CD14-positive monocyte (primary cell): ENCODE results near the gene IL12RB1. TPM values are rescaled to one million over a fixed set of nuclear protein-coding genes. Genes with fewer than 3 reads are reported as not detected.

ENCODE experiments used
- DNase-seq, 3 donors: peaks; one replicate each; pipeline ENCODE4 v3.0.0-alpha.2; 2011 to 2022
- H2AFZ ChIP-seq: 2 replicates; pipeline ENCODE4 v1.6.0; 2012; ENCODE audit warnings: mild to moderate bottlenecking, low read depth, low read length, inconsistent platforms; ENCODE audit not compliant: insufficient read depth, poor library complexity, severe bottlenecking
- H3K27ac ChIP-seq, 2 donors: 1 replicate in 1 of 2; 2 replicates in 1 of 2; pipeline ENCODE4 v1.5.1; 2012 to 2013; ENCODE audit warnings: low read length in 2 of 2, control low read depth in 1 of 2, inconsistent platforms in 1 of 2, low read depth in 1 of 2, mild to moderate bottlenecking in 1 of 2
- H3K27me3 ChIP-seq, 2 donors: one replicate each; pipeline versions ENCODE4 v1.6.0 to v1.6.1; 2011 to 2013; ENCODE audit warnings: low read length in 2 of 2; ENCODE audit not compliant: control insufficient read depth in 2 of 2, insufficient read depth in 2 of 2
- H3K36me3 ChIP-seq, 2 donors: replicated peaks in 1 of 2; 1 replicate in 1 of 2; 2 replicates in 1 of 2; pipeline versions ENCODE4 v1.5.1 to v1.6.1; 2012 to 2013; ENCODE audit warnings: low read length in 2 of 2, control low read depth in 1 of 2, inconsistent platforms in 1 of 2, mild to moderate bottlenecking in 1 of 2; ENCODE audit not compliant: insufficient read depth in 2 of 2, control insufficient read depth in 1 of 2
- H3K4me1 ChIP-seq, 2 donors: 1 replicate in 1 of 2; 2 replicates in 1 of 2; pipeline versions ENCODE4 v1.5.1 to v1.6.1; 2012 to 2013; ENCODE audit warnings: low read length in 2 of 2, control low read depth in 1 of 2, inconsistent platforms in 1 of 2, mild to moderate bottlenecking in 1 of 2, moderate library complexity in 1 of 2; ENCODE audit not compliant: insufficient read depth in 2 of 2, control insufficient read depth in 1 of 2
- H3K4me2 ChIP-seq: replicated peaks from 2 replicates; pipeline ENCODE3; 2012; ENCODE audit warnings: low read length, moderate library complexity, mild to moderate bottlenecking; ENCODE audit not compliant: poor library complexity, severe bottlenecking; ENCODE audit errors: extremely low read depth
- H3K4me3 ChIP-seq, 3 experiments: fragments of 200-600 bp in 1 of 3; sonication (generic) in 1 of 3; replicated peaks in 1 of 3; 1 replicate in 2 of 3; 2 replicates in 1 of 3; pipeline ENCODE4 v1.5.1; 2011 to 2013; ENCODE audit warnings: low read length in 3 of 3, mild to moderate bottlenecking in 3 of 3, control low read depth in 2 of 3, low read depth in 2 of 3, inconsistent platforms in 1 of 3, moderate library complexity in 1 of 3
- H3K79me2 ChIP-seq: 2 replicates; pipeline ENCODE4 v1.6.0; 2012; ENCODE audit warnings: mild to moderate bottlenecking, control low read depth, inconsistent platforms, low read length, moderate library complexity; ENCODE audit not compliant: insufficient read depth
- H3K9ac ChIP-seq: 2 replicates; pipeline ENCODE4 v1.6.0; 2017; ENCODE audit warnings: low read length, mild to moderate bottlenecking; ENCODE audit not compliant: insufficient read depth, poor library complexity, severe bottlenecking
- H3K9me3 ChIP-seq, 2 donors: replicated peaks in 1 of 2; 1 replicate in 1 of 2; 2 replicates in 1 of 2; pipeline versions ENCODE4 v1.5.1 to v1.6.1; 2012 to 2013; ENCODE audit warnings: low read length in 2 of 2, control low read depth in 1 of 2; ENCODE audit not compliant: control insufficient read depth in 1 of 2, insufficient read depth in 1 of 2
- H4K20me1 ChIP-seq: 2 replicates; pipeline ENCODE4 v1.6.0; 2012; ENCODE audit warnings: mild to moderate bottlenecking, low read length, control low read depth, moderate library complexity; ENCODE audit not compliant: insufficient read depth
- H3K27ac Mint-ChIP-seq, 7 donors: one replicate each; pipeline ENCODE4 v1.8.0; 2020; ENCODE audit warnings: mild to moderate bottlenecking in 7 of 7, mixed read lengths in 7 of 7, moderate library complexity in 6 of 7, inconsistent platforms in 2 of 7
- H3K27me3 Mint-ChIP-seq, 3 donors: one replicate each; pipeline ENCODE4 v1.8.0; 2021 to 2022; ENCODE audit warnings: low read depth in 3 of 3, mild to moderate bottlenecking in 3 of 3, mixed read lengths in 3 of 3, moderate library complexity in 3 of 3, inconsistent platforms in 1 of 3
- H3K36me3 Mint-ChIP-seq, 2 donors: one replicate each; pipeline ENCODE4 v1.8.0; 2020; ENCODE audit warnings: mixed read lengths in 2 of 2, inconsistent platforms in 1 of 2, mild to moderate bottlenecking in 1 of 2
- H3K4me1 Mint-ChIP-seq: one replicate; pipeline ENCODE4 v1.8.0; 2020; ENCODE audit warnings: mild to moderate bottlenecking, mixed read lengths
- H3K4me3 Mint-ChIP-seq, 2 donors: one replicate each; pipeline ENCODE4 v1.8.0; 2020; ENCODE audit warnings: mild to moderate bottlenecking in 2 of 2, mixed read lengths in 2 of 2, moderate library complexity in 1 of 2
- H3K9me3 Mint-ChIP-seq, 7 donors: one replicate each; pipeline ENCODE4 v1.8.0; 2020 to 2022; ENCODE audit warnings: mixed read lengths in 7 of 7, mild to moderate bottlenecking in 6 of 7, moderate library complexity in 6 of 7, inconsistent platforms in 2 of 7
- WGBS: methylation state at CpG from one replicate; pipeline ENCODE4 v1.1.5; 2013; ENCODE audit warnings: missing lambda C conversion rate; ENCODE audit not compliant: insufficient coverage; 5-methylcytosine and 5-hydroxymethylcytosine counted together
- intact Hi-C, 2 donors: fragments of 100-400 bp; cut with micrococcal nuclease; formaldehyde crosslinking; loops; one replicate each; pipeline versions ENCODE4 v1.15.0 to v1.15.1; 2023
- polyA plus RNA-seq, 3 donors: library from polyadenylated mRNA; depleted of rRNA in 1 of 3; unstranded in 2 of 3; stranded (reverse) in 1 of 3; fragments of 300-500 nt in 2 of 3; fragments of >200 nt in 1 of 3; fragmentation: Illumina TruSeq in 2 of 3; gene quantifications; 1 replicate in 2 of 3; 2 replicates in 1 of 3; pipeline ENCODE4 v1.2.3, GENCODE V29; 2012 to 2021
- TF ChIP-seq, protein P1 (sequence below): fragments of 200-600 bp; IDR thresholded peaks from one replicate; pipeline ENCODE4 v1.8.0; 2022; ENCODE audit warnings: antibody characterized with exemption, mild to moderate bottlenecking

Gene IL12RB1
- polyA plus RNA-seq, 3 donors = 7.8 to 17.5 (median 7.9) TPM

DNA sequence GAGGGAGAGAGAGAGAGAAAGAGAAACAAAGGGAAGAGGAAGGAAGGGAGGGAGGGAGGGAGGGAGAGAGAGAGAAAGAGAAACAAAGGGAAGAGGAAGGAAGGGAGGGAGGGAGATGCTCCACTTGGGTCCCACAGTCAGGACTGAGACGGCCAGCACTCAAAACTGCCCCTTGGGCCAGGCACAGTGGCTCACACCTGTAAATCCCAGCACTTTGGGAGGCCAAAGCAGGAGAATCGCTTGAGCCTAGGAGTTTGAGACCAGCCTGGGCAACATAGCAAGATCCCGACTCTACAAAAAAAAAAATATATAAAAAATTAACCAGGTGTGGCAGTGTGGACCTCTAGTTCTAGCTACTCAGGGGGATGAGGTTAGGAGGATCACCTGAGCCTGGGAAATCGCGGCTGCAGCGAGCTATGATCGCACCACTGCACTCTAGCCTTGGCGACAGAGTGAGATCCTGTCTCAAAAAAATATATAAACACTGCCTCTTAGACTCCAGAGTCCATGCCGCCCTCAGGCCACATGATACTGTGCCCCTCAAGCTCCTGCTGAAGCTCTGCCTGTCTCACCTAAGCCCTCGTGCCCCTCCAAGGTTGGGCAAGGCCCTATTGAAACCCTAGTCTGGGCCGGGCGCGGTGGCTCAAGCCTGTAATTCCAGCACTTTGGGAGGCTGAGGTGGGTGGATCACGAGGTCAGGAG, 70.4 kb downstream of the IL12RB1 start:
- Mint-ChIP-seq H3K27ac (peak overlapping the region in 3 of 7 donors; percentile 14 to 92 (median 40)), H3K4me3 (no peak overlapping the region), H3K4me1 (peaks cover 64% of the 10 kb centered on the region), H3K36me3 (peaks cover 41 to 44% of the 10 kb centered on the region in 2 donors), H3K27me3 (peaks cover 0 to 6% (median 1%) of the 10 kb centered on the region in 3 donors), H3K9me3 (peaks cover 0 to 2% (median 0%) of the 10 kb centered on the region in 7 donors)
- no peak overlapping the region for H3K4me3 ChIP-seq
- peaks cover 52 to 58% of the 10 kb centered on the region in 2 donors for H3K4me1 ChIP-seq
- TF ChIP-seq, protein P1, sequence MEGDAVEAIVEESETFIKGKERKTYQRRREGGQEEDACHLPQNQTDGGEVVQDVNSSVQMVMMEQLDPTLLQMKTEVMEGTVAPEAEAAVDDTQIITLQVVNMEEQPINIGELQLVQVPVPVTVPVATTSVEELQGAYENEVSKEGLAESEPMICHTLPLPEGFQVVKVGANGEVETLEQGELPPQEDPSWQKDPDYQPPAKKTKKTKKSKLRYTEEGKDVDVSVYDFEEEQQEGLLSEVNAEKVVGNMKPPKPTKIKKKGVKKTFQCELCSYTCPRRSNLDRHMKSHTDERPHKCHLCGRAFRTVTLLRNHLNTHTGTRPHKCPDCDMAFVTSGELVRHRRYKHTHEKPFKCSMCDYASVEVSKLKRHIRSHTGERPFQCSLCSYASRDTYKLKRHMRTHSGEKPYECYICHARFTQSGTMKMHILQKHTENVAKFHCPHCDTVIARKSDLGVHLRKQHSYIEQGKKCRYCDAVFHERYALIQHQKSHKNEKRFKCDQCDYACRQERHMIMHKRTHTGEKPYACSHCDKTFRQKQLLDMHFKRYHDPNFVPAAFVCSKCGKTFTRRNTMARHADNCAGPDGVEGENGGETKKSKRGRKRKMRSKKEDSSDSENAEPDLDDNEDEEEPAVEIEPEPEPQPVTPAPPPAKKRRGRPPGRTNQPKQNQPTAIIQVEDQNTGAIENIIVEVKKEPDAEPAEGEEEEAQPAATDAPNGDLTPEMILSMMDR = no peak
- intact Hi-C loops = no loop called here
- H3K4me2 ChIP-seq = no peak overlapping the region
- no peaks in the 10 kb centered on the region for H3K9me3 ChIP-seq
- no peak overlapping the region for H2AFZ ChIP-seq
- no peak for DNase-seq
- peaks cover 19% of the 10 kb centered on the region for H4K20me1 ChIP-seq
- WGBS = 73% methylated on average over 5 of the region's 14 CpGs
- H3K36me3 ChIP-seq = peaks cover 35 to 44% of the 10 kb centered on the region in 2 donors
- no peaks in the 10 kb centered on the region for H3K27me3 ChIP-seq
- no peaks in the 10 kb centered on the region for H3K79me2 ChIP-seq
- H3K27ac ChIP-seq = no peak overlapping the region
- H3K9ac ChIP-seq = no peak overlapping the region

DNA sequence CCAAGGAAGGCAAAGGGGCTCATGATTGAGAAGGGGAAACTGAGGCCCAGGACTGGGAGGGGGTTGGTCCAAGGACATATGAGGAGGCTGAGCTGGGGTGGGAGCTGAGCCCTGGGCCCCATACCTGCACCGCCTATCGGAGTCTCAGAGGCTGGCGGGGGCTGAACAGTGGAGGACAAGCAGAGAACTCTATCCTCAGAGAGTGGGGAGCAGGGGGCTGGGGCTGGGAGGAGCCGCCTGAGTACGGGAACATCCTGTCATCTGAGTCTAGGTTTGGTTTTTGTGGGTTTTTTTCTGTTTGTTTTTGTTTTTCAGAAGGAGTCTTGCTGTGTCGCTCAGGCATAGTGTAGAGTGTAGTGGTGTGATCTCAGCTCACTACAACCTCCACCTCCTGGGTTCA, 72.5 kb downstream of the IL12RB1 start:
- no peak overlapping the region for H3K4me3 ChIP-seq
- no peak overlapping the region for H3K4me2 ChIP-seq
- TF ChIP-seq, protein P1 = no peak
- H3K9ac ChIP-seq = no peak overlapping the region
- H2AFZ ChIP-seq = no peak overlapping the region
- peaks cover 36 to 40% of the 10 kb centered on the region in 2 donors for H3K4me1 ChIP-seq
- peaks cover 39% of the 10 kb centered on the region for H4K20me1 ChIP-seq
- intact Hi-C loops = loop anchor here in 1 of 2 donors (5.0 kb wide), 1 partner anchor 238 kb away; no protein-coding TSS in a partner anchor
- H3K27me3 ChIP-seq = no peaks in the 10 kb centered on the region
- no peak overlapping the region for H3K27ac ChIP-seq
- DNase-seq = no peak
- peaks cover 55 to 66% of the 10 kb centered on the region in 2 donors for H3K36me3 ChIP-seq
- H3K79me2 ChIP-seq = peaks cover 4% of the 10 kb centered on the region
- H3K4me3 Mint-ChIP-seq = no peak overlapping the region
- peaks cover 57 to 65% of the 10 kb centered on the region in 2 donors for H3K36me3 Mint-ChIP-seq
- H3K27me3 Mint-ChIP-seq = peaks cover 0 to 5% (median 0%) of the 10 kb centered on the region in 3 donors
- H3K9me3 Mint-ChIP-seq = peaks cover 0 to 2% (median 0%) of the 10 kb centered on the region in 7 donors
- peak overlapping the region in 6 of 7 donors; percentile 6 to 83 (median 46) for H3K27ac Mint-ChIP-seq
- WGBS = 100% methylated on average over 1 of the region's 6 CpGs
- peaks cover 48% of the 10 kb centered on the region for H3K4me1 Mint-ChIP-seq
- no peaks in the 10 kb centered on the region for H3K9me3 ChIP-seq
